Measurements from ENCODE around the gene PCCA.

The PCCA gene

DNA sequence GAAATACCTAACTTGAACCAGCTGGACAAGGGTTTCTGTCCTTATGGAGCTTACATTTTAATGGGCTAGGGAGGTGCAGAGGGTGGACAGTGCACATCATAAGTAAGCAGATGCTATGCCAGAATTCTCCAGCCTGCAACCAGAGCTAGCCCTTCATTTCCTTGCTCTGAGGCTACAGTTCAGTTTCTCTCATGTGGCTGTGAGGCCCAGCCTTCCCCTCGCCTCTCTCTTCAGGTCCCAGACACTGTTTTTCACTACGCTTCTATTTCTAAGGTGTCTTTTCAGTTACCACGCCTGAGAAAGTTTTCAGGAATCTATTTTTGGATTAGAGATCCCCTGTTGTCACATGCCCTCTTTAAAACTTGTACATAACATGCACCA is 141.9 kb downstream of the PCCA start:
- FAIRE-seq = no peak
- DNase-seq (ENCODE audit: insufficient read length) = no peak
- no peak for TF ChIP-seq TAF1 (IDR thresholded peaks at IDR 0.05; ENCODE audit: borderline replicate concordance, low read depth, low read length)
- no peak for TF ChIP-seq POLR2A (IDR thresholded peaks at IDR 0.05; ENCODE audit: low read depth, low read length)
- TF ChIP-seq POLR2AphosphoS5 (IDR thresholded peaks at IDR 0.05; ENCODE audit: low read depth, low read length) = no peak

DNA sequence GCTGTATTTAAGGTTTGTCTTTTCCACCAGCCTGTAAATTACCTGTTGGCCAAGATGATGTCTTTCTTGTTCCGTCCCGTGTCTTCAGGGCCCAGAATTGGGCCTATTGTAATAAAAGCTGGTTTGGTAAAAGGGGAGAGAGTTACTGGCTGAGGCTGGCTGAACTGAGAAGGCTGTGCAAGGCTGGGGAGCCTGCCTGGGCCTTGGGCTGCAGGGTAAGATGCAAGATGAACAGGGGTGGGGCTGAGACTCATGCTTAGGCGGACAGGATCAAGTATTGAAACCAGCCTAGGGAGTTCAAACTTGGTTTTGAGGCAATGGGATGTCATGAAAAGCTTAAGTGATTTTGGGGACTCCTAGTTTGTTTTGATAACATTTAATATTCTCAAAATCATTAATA is 142.3 kb downstream of the PCCA start:
- TF ChIP-seq POLR2AphosphoS5 (IDR thresholded peaks at IDR 0.05; ENCODE audit: low read depth, low read length) (no peak), TAF1 (IDR thresholded peaks at IDR 0.05; ENCODE audit: borderline replicate concordance, low read depth, low read length) (no peak), POLR2A (IDR thresholded peaks at IDR 0.05; ENCODE audit: low read depth, low read length) (no peak)
- no peak for FAIRE-seq

DNA sequence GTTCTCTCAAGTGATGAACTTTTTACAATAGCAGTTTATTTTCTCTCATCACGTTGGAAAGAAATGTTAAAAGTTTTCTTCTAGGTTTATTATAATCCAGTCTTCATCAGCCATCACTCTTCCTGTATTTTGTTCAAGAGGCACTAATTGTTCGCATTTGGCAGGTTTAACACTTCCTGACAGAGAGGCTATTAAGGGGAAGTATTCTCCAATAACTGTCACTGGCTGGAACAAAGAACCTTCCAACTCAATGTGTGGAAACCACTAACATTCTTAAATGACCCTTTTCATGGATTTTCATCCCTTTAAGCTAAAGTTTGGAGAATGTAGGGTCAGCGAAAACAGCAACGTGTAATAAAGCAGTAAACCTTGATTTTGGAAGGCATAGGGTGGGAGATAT is 145.1 kb downstream of the PCCA start:
- no peak for TF ChIP-seq TAF1 (IDR thresholded peaks at IDR 0.05; ENCODE audit: borderline replicate concordance, low read depth, low read length)
- no peak for TF ChIP-seq POLR2A (IDR thresholded peaks at IDR 0.05; ENCODE audit: low read depth, low read length)
- no peak for TF ChIP-seq POLR2AphosphoS5 (IDR thresholded peaks at IDR 0.05; ENCODE audit: low read depth, low read length)
- DNase-seq (ENCODE audit: insufficient read length) (no peak), FAIRE-seq (no peak)

More for the DNA sequence above, 142.3 kb downstream of the PCCA start:
- no peak for DNase-seq (ENCODE audit: insufficient read length)

DNA sequence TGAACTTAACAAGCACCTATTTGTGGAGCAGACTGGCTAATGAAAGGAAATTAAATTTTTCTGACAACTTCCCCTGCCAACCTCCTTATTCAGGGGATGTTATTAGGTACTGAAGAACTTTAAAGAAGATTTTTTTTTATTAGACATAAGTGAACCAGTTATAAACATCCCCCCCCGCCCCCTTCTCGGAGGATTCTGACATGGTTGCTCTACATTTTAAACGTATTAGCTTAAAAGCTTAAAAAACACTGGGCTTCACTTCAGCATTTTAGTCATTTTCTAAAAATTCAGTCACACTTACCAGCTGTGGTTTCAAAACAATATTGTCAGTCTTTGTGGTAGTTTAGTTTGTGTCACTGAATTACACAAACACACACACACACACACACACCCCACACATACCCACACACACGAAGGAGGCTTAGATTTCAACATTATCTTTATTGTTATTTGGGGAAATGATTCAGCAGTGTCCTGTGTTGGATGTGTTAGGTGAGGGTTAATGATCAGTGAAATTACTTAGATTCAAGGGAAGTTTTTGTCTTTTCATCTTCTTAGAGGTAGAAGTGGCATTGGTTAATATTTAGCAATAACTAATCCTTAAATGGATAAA is 145.7 kb downstream of the PCCA start:
- no peak for TF ChIP-seq POLR2A (IDR thresholded peaks at IDR 0.05; ENCODE audit: low read depth, low read length)
- TF ChIP-seq TAF1 (IDR thresholded peaks at IDR 0.05; ENCODE audit: borderline replicate concordance, low read depth, low read length) = no peak
- no peak for TF ChIP-seq POLR2AphosphoS5 (IDR thresholded peaks at IDR 0.05; ENCODE audit: low read depth, low read length)
- no peak for DNase-seq (ENCODE audit: insufficient read length)
- FAIRE-seq = no peak

DNA sequence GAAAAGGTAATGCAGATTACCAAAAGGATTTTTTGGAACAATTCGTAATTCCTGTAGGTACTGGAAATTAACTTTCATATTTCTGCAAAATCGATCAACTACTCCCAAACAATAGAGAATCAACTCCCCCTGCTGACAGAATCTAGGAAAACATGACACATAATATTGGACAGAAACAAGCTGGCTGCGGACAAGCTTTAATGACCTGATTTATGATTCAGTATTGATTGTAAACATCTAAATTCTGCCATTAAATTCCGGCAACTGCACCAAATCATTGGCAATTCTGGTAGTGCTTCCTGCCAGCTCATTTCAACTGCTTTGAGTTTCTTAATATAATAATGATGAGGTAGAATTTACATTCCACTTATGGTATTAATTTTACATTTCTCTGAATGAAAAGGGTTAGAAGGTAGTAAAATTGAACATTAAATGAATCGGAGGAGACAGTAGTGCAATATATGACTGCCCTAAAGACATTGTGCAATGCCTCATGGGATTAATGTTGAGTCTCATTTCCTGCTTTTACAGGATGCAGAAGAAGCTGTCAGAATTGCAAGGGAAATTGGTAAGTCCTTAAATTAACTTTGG is 146.5 kb downstream of the PCCA start:
- no peak for DNase-seq (ENCODE audit: insufficient read length)
- peak; percentile 67 for FAIRE-seq
- TF ChIP-seq TAF1 (IDR thresholded peaks at IDR 0.05; ENCODE audit: borderline replicate concordance, low read depth, low read length) (no peak), POLR2AphosphoS5 (IDR thresholded peaks at IDR 0.05; ENCODE audit: low read depth, low read length) (no peak), POLR2A (IDR thresholded peaks at IDR 0.05; ENCODE audit: low read depth, low read length) (no peak)

DNA sequence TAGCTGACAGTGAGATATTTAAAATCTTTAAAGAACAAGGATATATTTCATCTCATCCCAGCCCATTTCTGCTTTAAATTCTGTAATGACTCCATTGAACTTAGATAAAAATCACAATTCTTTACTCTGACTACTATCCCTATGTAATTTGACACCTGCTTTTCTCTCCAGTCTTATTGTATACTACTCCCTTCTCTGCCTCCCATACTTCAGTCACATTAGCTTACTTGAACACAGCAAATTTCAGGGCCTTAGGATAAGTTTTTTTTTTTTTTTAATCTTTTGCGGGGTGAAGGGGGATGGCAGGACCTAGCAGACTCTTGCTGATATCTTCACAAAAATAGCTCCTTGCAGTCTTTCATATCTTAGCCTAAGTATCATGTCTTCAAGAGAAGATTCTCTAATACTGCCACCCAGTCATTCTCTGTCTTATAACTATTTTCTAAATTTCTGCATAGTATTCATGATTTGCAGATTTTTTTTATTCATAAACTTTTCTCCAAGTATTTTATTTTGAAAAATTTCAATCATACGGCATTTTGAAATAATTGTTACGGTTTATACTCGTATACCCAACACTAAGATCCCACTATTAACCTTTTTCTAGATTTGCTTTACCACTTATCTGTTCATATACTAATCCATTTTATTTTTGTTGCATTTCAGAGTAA is 151.4 kb downstream of the PCCA start:
- no peak for FAIRE-seq
- TF ChIP-seq TAF1 (IDR thresholded peaks at IDR 0.05; ENCODE audit: borderline replicate concordance, low read depth, low read length) = no peak
- TF ChIP-seq POLR2A (IDR thresholded peaks at IDR 0.05; ENCODE audit: low read depth, low read length) = no peak
- no peak for TF ChIP-seq POLR2AphosphoS5 (IDR thresholded peaks at IDR 0.05; ENCODE audit: low read depth, low read length)
- DNase-seq (ENCODE audit: insufficient read length) = no peak

DNA sequence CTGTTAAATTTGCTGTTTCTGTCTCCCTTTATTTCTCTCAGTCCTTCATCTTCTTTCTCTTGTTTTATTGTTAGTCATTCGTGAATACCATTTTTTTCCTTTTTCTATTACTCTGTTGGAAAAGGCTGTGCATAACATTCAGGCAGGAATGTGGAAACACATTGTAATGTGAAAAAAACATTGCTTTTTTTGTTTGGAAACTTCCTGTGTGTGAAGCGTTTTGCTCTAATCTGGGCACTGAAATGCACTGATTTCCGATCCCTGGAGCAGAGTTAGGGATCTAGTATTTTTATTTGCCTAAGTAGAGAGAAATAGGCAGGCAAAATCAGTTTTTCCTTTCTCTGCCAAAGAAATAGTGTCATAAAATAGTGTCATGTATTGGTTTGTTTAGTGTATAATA is 155.5 kb downstream of the PCCA start:
- no peak for FAIRE-seq
- TF ChIP-seq POLR2A (IDR thresholded peaks at IDR 0.05; ENCODE audit: low read depth, low read length) (no peak), POLR2AphosphoS5 (IDR thresholded peaks at IDR 0.05; ENCODE audit: low read depth, low read length) (no peak), TAF1 (IDR thresholded peaks at IDR 0.05; ENCODE audit: borderline replicate concordance, low read depth, low read length) (no peak)

DNA sequence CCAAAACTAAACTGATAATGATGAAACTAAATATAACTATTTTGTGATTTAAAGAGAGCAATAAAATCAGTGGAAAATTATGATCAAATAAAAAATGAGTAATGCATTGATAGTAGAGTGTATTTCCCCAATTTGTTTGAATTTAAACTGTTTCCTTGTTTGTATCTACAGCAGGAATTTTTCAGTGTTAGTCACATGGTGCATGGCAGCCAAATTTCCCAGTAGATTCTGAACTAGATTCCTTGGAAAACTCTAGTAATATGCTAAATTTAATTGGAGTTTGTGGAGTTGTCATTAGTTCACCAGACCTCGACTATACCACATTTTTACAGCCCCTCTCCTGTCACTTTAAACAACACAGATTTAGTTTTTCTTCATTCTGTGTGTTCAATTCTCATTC is 156.2 kb downstream of the PCCA start:
- no peak for DNase-seq (ENCODE audit: insufficient read length)
- no peak for FAIRE-seq
- no peak for TF ChIP-seq TAF1 (IDR thresholded peaks at IDR 0.05; ENCODE audit: borderline replicate concordance, low read depth, low read length)

More for the DNA sequence above, 155.5 kb downstream of the PCCA start:
- no peak for DNase-seq (ENCODE audit: insufficient read length)

DNA sequence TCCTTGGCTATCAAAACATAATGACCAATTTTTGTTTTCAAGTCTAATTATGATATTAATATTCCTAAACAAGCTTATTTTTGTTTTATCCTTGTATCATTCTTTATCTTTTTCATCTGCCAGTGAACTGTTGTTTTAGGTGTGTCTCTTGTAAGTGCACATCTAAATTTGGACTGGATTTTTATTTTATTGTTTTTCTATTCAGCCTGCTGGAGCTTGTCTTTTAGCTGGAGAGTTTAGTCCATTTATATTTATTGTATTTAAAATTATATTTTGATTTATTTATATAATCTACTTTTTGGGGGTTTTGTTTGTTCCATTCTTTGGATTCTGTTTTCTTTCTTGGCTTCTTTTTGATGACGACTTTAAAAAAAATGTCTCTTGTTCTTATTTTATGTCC is 159.0 kb downstream of the PCCA start:
- TF ChIP-seq TAF1 (IDR thresholded peaks at IDR 0.05; ENCODE audit: borderline replicate concordance, low read depth, low read length) (no peak), POLR2A (IDR thresholded peaks at IDR 0.05; ENCODE audit: low read depth, low read length) (no peak), POLR2AphosphoS5 (IDR thresholded peaks at IDR 0.05; ENCODE audit: low read depth, low read length) (no peak)
- FAIRE-seq = no peak
- DNase-seq (ENCODE audit: insufficient read length) = no peak

DNA sequence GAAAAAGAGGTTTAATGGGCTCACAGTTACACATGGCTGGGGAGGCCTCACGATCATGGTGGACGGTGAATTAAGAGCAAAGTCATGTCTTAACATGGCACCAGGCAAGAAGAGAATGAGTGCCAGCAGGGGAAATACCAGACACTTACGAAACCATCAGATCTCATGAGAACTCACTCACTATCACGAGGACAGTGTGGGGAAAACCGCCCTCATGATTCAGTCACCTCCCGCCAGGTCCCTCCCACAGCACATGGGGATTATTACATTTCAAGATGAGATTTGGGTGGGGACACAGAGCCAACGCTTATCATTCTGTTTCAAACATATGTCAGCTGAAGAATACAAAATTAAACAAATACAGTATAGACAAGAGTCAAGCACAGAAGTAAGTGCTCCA is 165.1 kb downstream of the PCCA start:
- FAIRE-seq (no peak), DNase-seq (ENCODE audit: insufficient read length) (no peak)
- no peak for TF ChIP-seq TAF1 (IDR thresholded peaks at IDR 0.05; ENCODE audit: borderline replicate concordance, low read depth, low read length)
- no peak for TF ChIP-seq POLR2A (IDR thresholded peaks at IDR 0.05; ENCODE audit: low read depth, low read length)
- no peak for TF ChIP-seq POLR2AphosphoS5 (IDR thresholded peaks at IDR 0.05; ENCODE audit: low read depth, low read length)

DNA sequence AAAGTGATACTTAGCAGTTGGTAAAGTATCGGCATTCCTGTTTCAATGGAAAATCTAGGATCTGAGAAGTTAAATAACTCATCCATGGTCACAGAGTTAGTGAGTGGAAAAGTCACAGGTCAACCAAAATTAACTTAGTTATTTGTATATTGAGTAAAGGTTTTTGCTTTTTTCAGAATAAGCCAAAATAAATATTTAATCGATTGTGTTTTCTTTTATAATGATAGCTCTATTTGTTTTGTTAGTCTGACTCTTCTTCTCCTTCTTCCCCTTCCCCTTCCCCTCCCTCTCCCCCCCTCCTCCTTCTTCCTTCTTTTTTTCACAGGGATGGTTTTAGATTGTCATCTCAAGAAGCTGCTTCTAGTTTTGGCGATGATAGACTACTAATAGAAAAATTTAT is 173.5 kb downstream of the PCCA start:
- DNase-seq (ENCODE audit: insufficient read length) = no peak
- TF ChIP-seq POLR2AphosphoS5 (IDR thresholded peaks at IDR 0.05; ENCODE audit: low read depth, low read length) = no peak
- no peak for TF ChIP-seq TAF1 (IDR thresholded peaks at IDR 0.05; ENCODE audit: borderline replicate concordance, low read depth, low read length)
- TF ChIP-seq POLR2A (IDR thresholded peaks at IDR 0.05; ENCODE audit: low read depth, low read length) = no peak
- no peak for FAIRE-seq

DNA sequence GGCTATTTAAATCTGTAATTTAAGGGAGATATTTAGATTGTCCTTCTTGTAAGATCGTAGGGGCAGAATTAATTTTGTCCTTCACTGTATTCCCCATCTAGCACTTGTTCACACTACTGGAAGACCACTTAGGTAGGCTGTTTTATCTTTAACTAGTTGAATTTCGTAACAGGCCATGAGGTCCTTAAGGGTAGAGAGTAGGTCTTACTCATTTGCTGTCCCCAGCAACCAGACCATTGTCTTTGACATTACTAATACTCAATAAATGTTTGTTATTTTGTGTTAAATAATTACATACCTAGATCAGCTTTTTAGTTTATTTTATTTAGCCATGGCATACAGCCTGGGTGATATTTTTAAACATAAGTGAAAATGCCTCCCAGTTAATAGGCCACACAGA is 177.1 kb downstream of the PCCA start:
- DNase-seq (ENCODE audit: insufficient read length) (no peak), FAIRE-seq (no peak)
- TF ChIP-seq TAF1 (IDR thresholded peaks at IDR 0.05; ENCODE audit: borderline replicate concordance, low read depth, low read length) = no peak
- no peak for TF ChIP-seq POLR2A (IDR thresholded peaks at IDR 0.05; ENCODE audit: low read depth, low read length)
- TF ChIP-seq POLR2AphosphoS5 (IDR thresholded peaks at IDR 0.05; ENCODE audit: low read depth, low read length) = no peak

Data from GM12892 (cell line).